Omental fat pad (tissue), 4 donors: ENCODE measurements around the gene ZNF609. TPM values are rescaled to one million over a fixed set of nuclear protein-coding genes. Genes with fewer than 3 reads are reported as not detected.
A peak's percentile ranks its signal among the peaks of the same experiment; 100 is the strongest.

Source experiments
- ATAC-seq: fragments of 150-250 bp; one replicate; pipeline ENCODE4 v1.9.1; 2016; ENCODE audit warnings: mild to moderate bottlenecking, moderate library complexity; ENCODE audit not compliant: low FRiP score
- DNase-seq: peaks from one replicate; pipeline ENCODE4 v3.0.0-alpha.2; 2019; ENCODE audit warnings: low spot score
- CTCF ChIP-seq, 3 donors: fragments of 450-650 bp; IDR thresholded peaks; one replicate each; pipeline ENCODE4 v1.5.1; 2016 to 2017; ENCODE audit warnings: antibody characterized with exemption in 3 of 3, mild to moderate bottlenecking in 3 of 3, moderate library complexity in 2 of 3
- small RNA-seq: library from RNA; depleted of rRNA; stranded (forward); fragments of <200 nt; gene quantifications from one replicate; pipeline ENCODE3, GENCODE V24; 2016
- total RNA-seq, 4 donors: library from RNA; depleted of rRNA; stranded (reverse); fragments of >200 nt; gene quantifications; one replicate each; pipeline ENCODE4 v1.1.0, GENCODE V29; 2016

ZNF609 gene
- total RNA-seq, 4 donors from 2014 or later = 26.1 to 32.4 (median 29.6) TPM

- ATAC-seq = peak; percentile 58
- peak; percentile 90 for DNase-seq
- TF ChIP-seq CTCF (IDR thresholded peaks at IDR 0.05) = peak in 1 of 3 donors; percentile 75
Observed at GRCh38 chr15:64731012-64731804, 270.8 kb downstream of the ZNF609 start.

GRCh38 chr15:64731805-64732151, 271.4 kb downstream of the ZNF609 start:
- ATAC-seq (no peak), DNase-seq (no peak)
- TF ChIP-seq CTCF (IDR thresholded peaks at IDR 0.05) = no peak

GRCh38 chr15:64732156-64732860, 271.9 kb downstream of the ZNF609 start:
- no peak for TF ChIP-seq CTCF (IDR thresholded peaks at IDR 0.05)
- no peak for ATAC-seq
- no peak for DNase-seq

Small RNAs within 50 kb of the gene (small RNA-seq; reads per million reads assigned to genes)
- gene AC100830.2 (not detected), gene RF00019 (not detected), gene RNU6-549P (not detected)

Other genes with a start within 250 kb of the ZNF609 start
- gene CSNK1G1, start 104.4 kb upstream of the ZNF609 start, total RNA-seq = 10 to 100 TPM; 13.6 to 23.3 (median 21.7) TPM
- 1 to 10 TPM in 2 of 4 donors, not detected in 2; 1.0 to 1.7 TPM for gene PCLAF, start 79.1 kb upstream of the ZNF609 start, total RNA-seq
- gene TRIP4, start 72.7 kb upstream of the ZNF609 start, total RNA-seq = 10 to 100 TPM in 2 of 4 donors, 1 to 10 TPM in 2; 9.0 to 20.0 (median 11.4) TPM